GM13976 (cell line): Measurements from ENCODE around the gene IFI30.

Source experiments
- DNase-seq: peaks from one replicate; pipeline ENCODE4 v3.0.0; 2012; ENCODE audit warnings: low spot score
- CTCF ChIP-seq: IDR thresholded peaks from 2 replicates; pipeline ENCODE4 v1.5.1; 2012; ENCODE audit warnings: borderline replicate concordance, mild to moderate bottlenecking; ENCODE audit not compliant: insufficient read depth; ENCODE audit errors: extremely low read depth, missing control alignments, control extremely low read depth
- in situ Hi-C: fragments of 300-500 bp; cut with MboI; formaldehyde crosslinking; loops from one replicate; pipeline ENCODE4 v1.12.0; 2022; ENCODE audit warnings: low sequenced_read_pairs, mixed read lengths, inconsistent platforms; ENCODE audit not compliant: unreplicated experiment

The IFI30 gene

GRCh38 chr19:18170714-18171255 is 2.8 kb upstream of the IFI30 start:
- in situ Hi-C loops: no loop called here
- peak; percentile 85 for DNase-seq

GRCh38 chr19:18171605-18172327 is 1.8 kb upstream of the IFI30 start:
- in situ Hi-C loops: no loop called here
- peak; percentile 65 for DNase-seq
- no peak for TF ChIP-seq CTCF

More at GRCh38 chr19:18170714-18171255, 2.8 kb upstream of the IFI30 start:
- TF ChIP-seq CTCF: no peak

GRCh38 chr19:18172331-18173053 is 1.1 kb upstream of the IFI30 start:
- DNase-seq: no peak
- no peak for TF ChIP-seq CTCF
- in situ Hi-C loops: no loop called here

- no peak for TF ChIP-seq CTCF
- no peak for DNase-seq
- in situ Hi-C loops: no loop called here
Observed at GRCh38 chr19:18173054-18173571, 500 bp upstream of the IFI30 start.

GRCh38 chr19:18174983-18175382 is 1.4 kb downstream of the IFI30 start:
- no peak for TF ChIP-seq CTCF
- in situ Hi-C loops: no loop called here
- no peak for DNase-seq

GRCh38 chr19:18176367-18177310 is 3.0 kb downstream of the IFI30 start:
- no peak for DNase-seq
- in situ Hi-C loops: no loop called here
- TF ChIP-seq CTCF: no peak
